ELF-1 (cell line): ENCODE measurements around the gene P2RX2.

ENCODE experiments used
- DNase-seq: peaks from one replicate; pipeline ENCODE4 v3.0.0-alpha.2; 2016; ENCODE audit warnings: low read depth, low spot score

Gene P2RX2

DNA sequence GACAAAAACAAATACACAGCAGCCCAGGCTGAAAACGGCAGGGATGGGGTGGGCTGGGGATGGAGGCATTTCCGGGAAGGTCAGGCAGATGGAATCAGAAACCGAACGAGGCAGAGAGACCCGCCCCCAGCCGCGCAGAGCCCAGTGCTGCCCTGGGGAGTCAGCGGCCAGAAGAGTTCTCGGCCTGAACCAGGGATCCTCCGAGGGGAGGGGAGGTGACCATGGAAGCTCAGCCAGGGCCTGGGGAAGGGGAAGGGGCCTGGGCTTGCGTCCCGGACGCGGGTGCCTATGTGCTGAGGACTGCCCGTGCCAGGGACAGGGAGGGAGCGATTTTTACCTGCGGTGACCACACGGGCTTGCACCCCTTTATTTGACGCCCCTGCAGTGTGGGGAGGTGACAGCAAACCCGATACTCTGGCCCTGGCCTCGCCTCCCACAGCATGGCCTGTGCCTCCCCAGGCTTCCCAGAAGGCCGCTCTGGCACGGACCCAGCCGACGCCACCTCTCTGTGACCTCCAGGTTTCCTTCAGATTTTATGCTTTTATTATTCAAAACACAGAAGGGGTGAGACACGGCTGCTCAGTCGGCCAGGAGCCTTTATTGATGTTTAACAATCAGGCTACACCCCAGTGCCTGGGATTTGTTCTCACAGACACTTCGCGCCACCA is 15.9 kb upstream of the P2RX2 start:
- DNase-seq: peak; percentile 83

DNA sequence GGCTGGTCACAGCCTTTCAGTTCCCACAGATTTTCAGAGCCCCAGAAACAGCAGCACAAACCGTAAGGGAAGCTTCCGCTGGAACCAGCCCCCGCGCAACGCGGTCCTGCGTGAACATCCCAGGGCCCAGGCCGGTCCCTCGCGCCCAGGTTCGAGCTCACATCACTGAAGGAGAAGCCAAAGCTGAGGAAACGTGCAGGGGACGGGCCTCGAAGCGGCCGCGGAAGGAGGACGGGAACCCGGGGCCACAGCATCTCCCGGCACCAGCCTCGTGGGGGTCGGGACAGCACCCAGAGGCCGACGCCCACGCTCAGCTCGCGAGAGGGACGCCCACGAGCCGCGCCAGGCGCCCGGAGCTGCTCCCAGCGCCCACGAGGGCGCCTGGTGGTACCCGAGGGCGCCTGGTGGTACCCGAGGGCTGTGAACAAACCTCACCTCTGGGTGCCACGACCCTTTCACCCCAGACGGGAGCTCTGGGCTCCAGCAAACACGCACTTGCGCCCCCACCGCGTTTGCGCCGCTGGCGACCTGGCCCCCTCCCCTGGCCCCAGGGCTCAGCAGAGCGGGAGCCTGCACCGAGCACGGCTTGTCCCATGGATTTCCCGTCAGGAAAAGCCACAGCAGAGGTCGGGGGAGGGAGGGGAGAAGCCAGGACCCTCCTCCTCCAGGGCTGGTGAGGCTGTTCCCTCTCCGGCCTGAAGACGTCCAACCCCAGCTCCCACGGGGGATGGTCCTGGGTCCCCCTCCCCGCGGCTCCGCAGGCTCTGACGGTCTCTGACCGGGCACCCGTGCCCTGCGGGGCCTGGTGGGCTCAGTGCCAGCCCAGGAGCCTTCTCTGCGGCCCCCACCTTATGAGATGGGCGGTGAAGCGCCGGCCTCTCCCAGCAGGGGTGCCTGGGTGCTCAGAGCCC is 15.1 kb upstream of the P2RX2 start:
- DNase-seq: peak; percentile 32

DNA sequence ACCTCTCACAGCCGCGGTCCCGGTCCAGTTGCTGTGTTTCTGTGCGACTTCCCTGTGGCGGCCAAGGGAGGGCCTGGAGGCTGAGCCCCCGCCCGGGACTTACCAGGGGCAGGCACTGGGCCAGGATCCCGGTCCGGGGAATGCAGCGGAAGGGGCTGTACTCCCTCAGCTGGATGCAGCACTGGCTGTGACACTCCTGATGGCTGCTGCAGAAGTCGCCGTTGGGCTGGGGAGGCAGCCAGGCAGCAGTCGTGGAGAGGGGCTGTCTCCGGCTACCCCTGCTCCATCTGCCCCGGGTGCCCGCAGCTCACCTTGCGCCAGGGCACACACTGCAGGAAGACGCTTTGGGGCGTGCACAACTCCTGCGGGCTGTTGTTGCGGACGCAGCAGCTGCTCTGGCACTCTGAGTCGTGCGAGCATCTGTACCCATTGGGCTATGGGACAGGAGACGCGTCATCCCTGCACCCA is 14.4 kb upstream of the P2RX2 start:
- peak; percentile 34 for DNase-seq

DNA sequence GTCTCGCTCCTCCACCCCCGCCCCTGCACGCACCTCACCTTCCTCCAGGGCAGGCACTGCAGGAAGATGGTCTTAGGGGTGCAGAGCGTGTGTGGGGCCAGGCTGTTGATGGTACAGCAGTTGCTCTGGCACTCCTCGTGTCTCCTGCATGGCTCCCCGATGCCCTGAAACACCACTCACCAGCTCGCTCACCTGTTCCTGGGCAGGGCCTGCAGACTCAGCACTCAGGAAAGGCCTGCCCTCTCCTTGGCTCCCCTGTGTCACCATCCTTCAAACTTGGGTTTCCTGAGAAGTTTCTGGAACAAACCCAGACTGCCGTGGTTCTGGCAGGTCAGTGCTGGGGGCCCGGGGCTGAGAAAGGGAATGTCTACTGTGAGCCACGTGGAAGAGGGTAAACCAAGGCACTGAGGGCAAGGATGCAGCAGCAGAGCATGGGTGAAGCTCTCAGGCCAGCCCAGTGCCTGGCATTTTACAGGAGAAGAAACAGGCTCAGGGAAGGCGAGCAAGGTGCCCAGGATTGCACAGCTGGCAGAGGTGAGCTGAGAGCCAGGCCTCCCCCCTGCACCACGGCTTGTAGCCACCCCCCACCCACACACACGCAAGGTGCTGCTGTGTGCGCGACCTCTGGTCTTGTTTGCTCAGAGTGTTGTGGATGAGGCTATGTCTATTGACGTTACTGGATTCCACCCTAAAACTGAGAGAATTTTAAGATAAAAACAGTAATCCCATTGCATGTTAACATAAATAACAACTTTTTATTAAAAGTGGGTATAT is 13.7 kb upstream of the P2RX2 start:
- DNase-seq: no peak

DNA sequence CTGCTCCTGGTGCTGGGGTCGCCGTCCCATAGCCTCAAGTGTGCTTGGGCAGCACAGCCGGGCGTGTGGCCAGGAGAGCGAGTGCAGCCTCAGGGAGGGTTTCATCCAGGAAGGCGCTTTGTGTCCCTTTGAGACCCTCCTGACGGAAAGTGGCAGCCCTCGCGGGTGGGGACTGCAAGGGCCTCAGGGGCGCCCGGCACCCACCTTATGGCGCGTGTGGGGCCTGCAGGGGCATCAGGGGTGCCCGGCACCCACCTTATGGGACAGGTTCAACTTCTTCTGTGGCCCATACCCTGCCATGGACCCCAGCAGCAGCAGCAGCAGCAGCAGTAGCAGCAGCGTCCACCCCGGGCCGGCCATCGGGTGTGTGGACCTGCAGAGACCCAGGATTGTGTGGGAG is 12.7 kb upstream of the P2RX2 start:
- DNase-seq: no peak

DNA sequence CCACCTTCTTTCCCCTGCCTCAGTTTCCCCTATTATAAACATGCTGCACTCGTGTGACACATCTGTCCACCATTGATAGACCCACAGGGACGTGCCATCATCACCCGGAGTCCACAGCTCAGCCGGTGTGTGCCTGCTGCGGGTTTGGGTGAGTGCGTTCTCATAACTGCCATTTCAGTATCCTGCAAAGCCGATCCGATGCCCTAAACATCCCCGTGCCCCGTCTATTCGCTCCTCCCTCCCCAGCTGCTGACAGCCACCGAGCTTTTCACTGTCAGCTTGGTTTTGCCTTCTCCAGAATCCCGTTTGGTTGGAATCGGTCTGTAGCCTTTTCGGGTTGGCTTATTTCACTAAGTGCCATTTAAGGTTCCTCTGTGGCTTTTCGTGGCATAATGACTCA is 12.1 kb upstream of the P2RX2 start:
- DNase-seq: no peak

DNA sequence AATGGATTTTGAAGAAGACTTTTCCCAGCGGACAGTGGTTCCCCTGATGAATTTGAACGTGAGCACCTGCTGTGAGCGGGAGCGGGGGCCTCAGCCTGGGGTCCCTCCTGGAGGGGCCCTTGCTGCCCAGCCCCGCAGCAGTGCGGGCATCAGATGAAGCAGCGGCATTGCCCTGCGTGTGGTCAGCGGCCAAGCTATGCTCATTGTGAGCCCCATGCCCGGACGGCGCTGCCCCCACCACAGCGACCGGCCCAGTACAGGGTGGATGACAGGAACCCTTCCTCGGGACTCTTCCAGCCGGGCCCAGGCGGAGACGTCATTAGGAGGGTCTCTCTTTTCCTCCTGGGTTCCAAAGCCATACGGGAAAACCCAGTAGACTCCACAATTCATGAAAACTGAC is 11.6 kb upstream of the P2RX2 start:
- DNase-seq: no peak

DNA sequence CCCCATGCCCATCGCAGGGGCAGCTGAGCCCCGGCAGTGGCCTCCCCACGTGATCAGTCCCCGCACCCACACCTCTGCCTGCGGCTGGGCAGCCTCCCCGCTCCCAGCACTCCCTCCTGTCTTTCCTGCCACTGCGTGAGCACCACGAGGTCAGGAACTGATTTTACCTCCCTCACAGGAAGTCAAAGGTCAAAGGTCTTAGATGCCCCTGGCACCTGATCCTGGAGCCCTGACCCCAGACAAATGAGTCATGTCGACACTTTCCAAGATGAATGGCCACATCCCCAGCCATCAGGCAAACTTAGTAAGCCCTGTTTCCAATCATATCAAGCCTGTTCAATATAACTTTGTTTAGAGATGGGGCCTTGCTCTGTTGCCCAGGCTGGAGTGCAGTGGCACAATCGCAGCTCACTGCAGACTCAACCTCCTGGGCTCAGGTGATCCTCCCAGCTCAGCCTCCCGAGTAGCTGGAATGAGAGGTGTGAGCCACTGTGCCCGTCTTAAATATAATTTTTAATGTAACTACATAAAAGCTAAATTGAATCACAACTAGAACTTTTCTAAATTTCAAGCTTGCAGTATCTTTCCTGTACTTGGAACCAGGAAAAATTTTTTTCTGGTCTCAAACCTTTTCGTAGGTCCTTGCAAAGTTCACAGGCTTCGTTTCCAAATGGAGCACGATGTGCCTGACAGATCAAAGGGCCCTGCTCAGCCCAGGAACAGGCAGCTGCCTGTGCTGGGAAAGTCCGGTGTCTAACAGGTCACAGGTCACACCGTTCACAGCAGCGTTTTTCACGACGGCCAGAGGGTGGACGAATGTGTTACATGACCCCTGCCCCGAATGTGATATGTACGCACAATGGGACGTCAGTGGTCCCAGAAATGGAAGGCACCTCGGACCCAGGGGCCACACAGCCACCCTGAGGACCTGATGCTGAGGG is 10.1 kb upstream of the P2RX2 start:
- DNase-seq: no peak

DNA sequence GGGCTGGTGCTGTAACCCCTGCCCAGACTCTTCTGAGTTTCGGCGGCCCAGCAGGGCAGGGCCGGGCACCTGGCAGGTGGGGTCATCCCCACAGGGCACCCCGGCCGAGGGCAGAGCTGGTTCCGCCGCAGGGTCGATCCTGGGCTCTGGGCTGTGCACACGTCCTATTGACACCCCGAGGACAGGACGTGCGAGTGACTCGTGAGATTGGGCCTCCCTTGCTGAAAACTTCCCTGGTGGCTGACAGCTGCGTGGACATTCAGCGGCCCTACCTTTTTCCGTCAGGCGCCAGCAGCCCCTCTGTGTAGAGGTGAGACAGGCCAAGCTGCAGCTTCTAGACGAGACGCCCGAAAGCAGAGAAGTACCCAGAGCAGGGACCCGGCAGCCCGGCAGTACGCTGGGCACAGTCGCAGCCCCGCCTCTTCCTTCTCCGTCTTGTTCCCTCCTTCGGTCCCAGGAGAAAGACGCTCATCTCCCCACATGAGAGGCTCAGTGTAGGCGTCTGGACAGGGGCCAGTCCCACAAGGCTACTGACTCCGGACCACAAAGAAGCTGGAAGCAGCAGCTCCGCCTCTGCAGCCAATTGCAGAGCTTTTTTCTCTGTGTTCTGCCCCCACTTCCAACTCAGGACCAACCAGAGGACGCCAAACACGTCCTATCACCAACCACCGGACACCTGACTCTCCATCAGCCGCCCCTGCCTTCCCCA is 8.4 kb upstream of the P2RX2 start, which contains the start of gene LRCOL1:
Gene LRCOL1 (minus strand): TSS at position 532 of the 709 bp plus-strand sequence. CDS start 4,331 bp downstream, outside the sequence.
- no peak for DNase-seq

DNA sequence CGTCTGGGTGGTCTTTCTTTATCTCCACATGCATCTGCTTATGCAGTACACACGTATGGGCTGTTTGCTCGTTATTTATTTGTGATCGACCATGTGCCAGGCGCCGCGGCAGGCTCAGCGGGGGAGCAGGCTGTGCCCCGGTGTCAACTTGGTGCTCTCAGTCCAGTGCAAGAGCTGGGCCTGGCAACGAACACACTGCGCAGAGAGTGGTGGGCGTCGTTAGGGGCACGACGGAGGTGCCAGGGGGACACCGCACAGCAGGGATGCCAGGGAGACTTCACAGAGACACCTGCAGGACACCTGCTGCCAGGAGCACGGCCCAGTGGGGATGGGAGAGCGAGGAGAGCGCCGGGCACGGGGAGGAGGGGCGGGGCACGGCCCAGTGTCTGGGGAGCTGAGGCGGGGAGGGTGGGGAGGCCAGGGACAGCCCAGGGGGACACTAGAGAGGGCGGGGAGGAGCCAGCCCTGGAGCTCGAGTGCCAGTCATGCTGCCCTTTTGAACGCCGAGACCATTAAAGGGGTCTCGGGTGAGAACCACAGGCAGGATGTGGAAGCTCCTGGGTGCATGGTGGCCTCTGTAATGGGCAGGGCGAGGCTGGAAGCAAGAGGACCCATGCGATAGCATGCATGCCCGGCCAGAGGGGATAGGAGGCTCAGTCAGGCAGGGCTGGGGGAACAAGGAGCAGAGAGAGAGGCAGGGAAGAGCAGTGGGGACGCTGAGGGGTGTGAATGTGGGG is 7.5 kb upstream of the P2RX2 start:
- no peak for DNase-seq

DNA sequence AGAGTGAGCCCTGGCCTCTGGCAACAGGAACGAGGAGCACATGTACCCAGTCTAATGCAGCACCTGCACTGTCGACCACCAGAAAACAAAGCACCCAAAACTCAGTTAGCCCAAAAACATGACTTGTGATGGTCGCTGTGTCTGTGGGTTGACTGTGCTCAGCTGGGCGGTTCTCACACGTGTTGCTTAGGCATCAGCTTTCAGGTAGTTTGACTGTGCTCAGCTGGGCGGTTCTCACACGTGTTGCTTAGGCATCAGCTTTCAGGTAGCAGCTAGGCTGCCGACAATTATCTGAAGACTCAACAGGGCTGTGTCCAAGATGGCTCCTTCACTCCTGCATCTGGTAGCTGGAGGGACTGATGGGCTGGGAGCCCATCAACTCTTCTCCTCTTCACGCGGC is 7.0 kb upstream of the P2RX2 start:
- DNase-seq: no peak

DNA sequence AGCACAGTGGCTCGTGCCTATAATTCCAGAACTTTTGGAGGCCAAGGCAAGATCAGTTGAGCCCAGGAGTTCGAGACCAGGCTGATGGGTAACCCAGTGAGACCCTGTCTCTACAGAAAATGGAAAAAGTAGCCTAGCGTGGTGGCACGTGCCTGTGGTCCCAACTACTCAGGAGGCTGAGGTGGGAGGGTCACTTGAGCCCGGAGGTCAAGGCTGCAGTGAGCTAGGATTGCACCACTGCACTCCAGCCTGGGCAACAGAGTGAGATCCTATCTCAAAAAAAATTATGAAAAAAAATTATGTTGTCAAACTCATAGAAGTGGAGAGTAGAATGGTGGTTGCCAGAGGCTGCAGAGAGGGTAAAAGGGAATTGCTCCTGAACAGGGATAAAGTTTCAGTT is 4.5 kb upstream of the P2RX2 start:
- DNase-seq: no peak

DNA sequence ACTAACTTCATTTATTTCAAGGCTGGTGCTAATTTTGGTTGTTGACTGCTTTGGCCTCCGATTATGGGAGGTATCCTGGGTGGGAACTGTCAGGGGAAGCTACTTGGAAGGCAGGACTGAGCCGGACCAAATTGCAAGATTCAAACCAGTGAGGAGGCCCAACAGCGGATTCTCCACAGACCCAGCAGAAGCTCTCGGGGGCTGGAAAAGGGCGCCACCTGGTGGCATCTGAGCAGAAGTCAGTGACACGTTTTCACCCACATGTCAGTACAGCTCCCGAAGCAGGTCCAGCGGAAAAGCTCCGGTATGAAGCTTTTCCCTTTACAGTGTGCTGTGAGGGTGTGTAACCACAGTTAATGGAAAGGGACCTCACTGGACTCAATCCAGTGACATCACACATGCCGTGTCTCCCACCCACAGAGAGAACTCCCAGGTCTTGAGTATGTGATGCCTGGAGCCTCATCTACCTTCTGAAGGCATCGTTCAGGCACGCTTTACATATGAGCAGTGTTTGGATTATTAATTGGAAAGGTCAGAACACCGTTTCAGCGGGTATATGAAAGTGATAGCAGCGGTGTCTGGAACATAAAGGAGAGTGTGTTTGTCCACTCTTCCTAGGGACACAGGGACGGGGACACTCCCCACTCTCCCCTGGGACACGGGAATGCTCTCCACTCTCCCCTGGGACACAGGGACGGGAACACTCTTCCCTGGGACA is 3.6 kb upstream of the P2RX2 start:
- peak; percentile 90 for DNase-seq

DNA sequence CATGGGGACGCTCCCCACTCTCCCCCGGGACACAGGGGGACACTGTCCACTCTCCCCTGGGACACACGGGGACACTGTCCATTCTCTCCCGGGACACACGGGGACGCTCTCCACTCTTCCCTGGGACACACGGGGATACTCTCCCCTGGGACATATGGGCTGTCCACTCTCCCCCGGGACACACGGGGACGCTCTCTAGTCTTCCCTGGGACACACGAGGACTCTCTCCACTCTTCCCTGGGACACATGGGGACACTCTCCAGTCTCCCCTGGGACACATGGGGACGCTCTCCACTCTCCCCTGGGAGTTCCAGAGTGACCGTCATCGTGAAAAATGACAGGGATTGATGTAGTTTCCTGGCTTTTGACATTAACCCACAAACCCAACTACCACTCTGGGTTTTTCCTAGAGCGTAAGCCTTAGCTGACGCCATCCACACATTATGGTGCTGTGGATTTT is 3.0 kb upstream of the P2RX2 start:
- no peak for DNase-seq

DNA sequence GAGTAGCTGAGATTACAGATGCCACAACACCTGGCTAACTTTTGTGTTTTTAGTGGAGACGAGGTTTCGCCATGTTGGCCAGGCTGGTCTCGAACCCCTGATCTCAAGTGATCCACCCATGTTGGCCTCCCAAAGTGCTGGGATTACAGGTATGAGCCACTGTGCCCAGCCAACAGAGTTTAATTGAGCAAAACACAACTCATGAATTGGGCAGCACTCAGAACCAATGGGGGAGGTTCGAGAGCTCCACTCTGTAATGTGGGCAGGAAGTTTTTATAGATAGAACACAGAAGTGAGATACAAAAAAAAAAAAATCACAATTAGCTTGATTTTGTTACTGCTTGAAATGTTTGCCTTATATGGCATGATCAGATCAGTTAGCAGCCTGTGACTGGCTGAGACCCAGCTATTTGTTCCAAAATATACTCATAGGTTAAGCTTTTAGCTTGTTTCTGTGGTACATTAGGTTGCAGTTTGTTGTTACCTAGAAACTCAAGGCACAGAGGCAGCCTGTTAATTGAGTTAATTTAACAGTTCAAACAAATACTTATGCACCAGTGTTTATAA is 1.4 kb upstream of the P2RX2 start:
- no peak for DNase-seq

DNA sequence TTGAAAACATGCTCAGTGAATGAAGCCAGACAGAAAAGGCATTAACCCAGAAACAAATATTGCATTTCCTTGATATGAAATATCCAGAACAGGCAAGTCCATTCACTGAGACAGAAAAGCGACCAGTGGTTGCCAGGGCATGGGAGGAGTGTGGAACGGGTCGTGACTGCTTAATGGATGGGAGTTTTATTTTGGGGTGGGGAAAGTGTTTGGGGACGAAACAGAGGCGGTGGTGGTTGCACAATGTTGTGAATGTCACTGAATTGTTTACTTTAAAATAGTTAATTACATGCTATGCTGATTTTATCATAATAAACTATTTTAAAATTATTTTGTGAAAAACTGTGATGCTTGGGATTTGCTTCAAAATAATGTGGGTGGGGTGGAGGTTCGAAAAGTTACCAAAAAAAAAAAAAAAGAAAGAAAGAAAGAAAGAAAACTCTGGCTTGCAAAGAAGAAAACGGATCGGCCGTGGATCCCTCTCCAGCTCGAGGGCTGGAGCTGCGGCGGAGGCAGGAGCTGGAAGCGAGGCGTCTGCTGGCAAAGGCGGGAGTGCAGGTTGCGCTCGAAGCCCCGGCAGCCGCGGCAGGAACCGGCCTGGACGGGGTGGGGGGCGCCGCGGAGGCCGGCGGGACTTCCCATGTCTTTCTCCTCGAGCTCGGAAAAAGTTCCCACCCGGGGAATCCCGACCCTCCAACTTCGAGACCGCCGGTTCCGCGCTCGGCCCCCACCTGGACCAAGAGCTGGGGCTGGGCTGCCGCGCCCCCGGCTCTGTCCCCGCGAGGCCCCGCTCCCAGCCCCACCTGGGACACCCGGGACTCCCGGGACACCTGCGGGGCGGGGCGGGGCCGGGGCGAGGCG is 524 bp upstream of the P2RX2 start:
- no peak for DNase-seq

DNA sequence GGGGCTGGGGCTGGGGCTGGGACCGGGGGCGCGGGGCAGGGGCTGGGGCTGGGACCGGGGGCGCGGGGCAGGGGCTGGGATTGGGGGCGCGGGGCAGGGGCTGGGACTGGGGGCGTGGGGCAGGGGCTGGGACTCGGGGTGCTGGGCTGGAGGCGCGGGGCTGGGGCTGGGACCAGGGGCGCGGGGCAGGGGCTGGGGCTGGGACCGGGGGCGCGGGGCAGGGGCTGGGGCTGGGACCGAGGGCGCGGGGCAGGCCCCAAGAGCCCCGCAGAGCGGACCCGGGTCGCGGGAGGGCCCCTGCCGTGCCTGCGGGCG is 452 bp downstream of the P2RX2 start:
- DNase-seq: no peak
